Fibroblast of pulmonary artery (primary cell): ENCODE data around the gene SCN1A.

Source experiments
- DNase-seq: peaks from one replicate; pipeline ENCODE4 v3.0.0-alpha.2; 2010; ENCODE audit warnings: low read depth
- H3K4me3 ChIP-seq: replicated peaks from 2 replicates; pipeline ENCODE4 v1.5.1; 2011; ENCODE audit warnings: low read depth, mild to moderate bottlenecking, control low read depth, low read length, moderate library complexity
- CTCF ChIP-seq: IDR thresholded peaks from 2 replicates; pipeline ENCODE4 v1.5.1; 2011; ENCODE audit warnings: mild to moderate bottlenecking, control low read depth, low read length, inconsistent platforms; ENCODE audit errors: missing control alignments

Gene SCN1A

GRCh38 chr2:165953655-165954606, 173.9 kb downstream of the SCN1A start, which contains the start of gene TTC21B:
Gene TTC21B, minus strand, starts transcription at chr2:165953776. Its CDS starts 71 bp downstream, at chr2:165953705.
- peak; percentile 64 for TF ChIP-seq CTCF
- peak within 1 kb of the TSS; percentile 61 for H3K4me3 ChIP-seq

GRCh38 chr2:165953306-165953654, 174.5 kb downstream of the SCN1A start:
- H3K4me3 ChIP-seq = peak overlapping the region; percentile 61
- no peak for TF ChIP-seq CTCF
- no peak for DNase-seq

More at GRCh38 chr2:165953655-165954606, 173.9 kb downstream of the SCN1A start, which contains the start of gene TTC21B:
- peak; percentile 97 for DNase-seq

GRCh38 chr2:165952741-165953211, 175.0 kb downstream of the SCN1A start:
- H3K4me3 ChIP-seq = peak overlapping the region; percentile 61
- no peak for TF ChIP-seq CTCF
- DNase-seq = peak; percentile 13

GRCh38 chr2:165952085-165952484, 175.7 kb downstream of the SCN1A start:
- no peak for DNase-seq
- TF ChIP-seq CTCF = no peak
- H3K4me3 ChIP-seq = peak overlapping the region; percentile 61

GRCh38 chr2:165950438-165950837, 177.4 kb downstream of the SCN1A start:
- no peak for TF ChIP-seq CTCF
- H3K4me3 ChIP-seq = no peak overlapping the region
- no peak for DNase-seq

GRCh38 chr2:165941827-165942226, 186.0 kb downstream of the SCN1A start:
- DNase-seq = no peak
- H3K4me3 ChIP-seq = no peak overlapping the region
- no peak for TF ChIP-seq CTCF

- no peak for DNase-seq
- no peak overlapping the region for H3K4me3 ChIP-seq
- TF ChIP-seq CTCF = no peak
These were observed 189.6 kb downstream of the SCN1A start for GRCh38 chr2:165938237-165938636.
